Measurements from ENCODE around the gene BIN1.

The BIN1 gene

DNA sequence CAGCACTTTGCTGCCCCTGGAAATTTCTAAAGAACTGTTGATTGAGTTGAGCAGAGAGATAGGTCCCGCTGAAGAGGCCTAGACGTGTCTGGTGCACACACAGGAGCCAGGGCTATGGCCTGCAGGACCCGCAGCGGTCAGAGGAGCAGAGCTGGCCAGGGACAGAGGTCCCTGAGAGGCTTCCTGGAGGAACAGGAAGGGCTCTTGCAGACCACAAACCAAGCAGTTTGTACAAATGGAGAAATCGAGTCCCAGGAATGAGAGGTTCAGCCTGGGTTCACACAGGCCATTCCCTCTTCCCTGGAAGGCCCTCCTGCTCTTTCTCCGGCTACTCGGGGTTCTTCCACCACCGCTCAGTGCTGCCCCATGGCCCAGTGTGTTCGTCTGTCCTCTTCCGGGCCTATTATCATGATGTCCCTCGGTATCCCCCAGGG lies 1.2 kb upstream of the BIN1 start:
- DNase-seq (ENCODE audit: extremely low read depth, low read depth), result no peak
- TF ChIP-seq, protein P1, sequence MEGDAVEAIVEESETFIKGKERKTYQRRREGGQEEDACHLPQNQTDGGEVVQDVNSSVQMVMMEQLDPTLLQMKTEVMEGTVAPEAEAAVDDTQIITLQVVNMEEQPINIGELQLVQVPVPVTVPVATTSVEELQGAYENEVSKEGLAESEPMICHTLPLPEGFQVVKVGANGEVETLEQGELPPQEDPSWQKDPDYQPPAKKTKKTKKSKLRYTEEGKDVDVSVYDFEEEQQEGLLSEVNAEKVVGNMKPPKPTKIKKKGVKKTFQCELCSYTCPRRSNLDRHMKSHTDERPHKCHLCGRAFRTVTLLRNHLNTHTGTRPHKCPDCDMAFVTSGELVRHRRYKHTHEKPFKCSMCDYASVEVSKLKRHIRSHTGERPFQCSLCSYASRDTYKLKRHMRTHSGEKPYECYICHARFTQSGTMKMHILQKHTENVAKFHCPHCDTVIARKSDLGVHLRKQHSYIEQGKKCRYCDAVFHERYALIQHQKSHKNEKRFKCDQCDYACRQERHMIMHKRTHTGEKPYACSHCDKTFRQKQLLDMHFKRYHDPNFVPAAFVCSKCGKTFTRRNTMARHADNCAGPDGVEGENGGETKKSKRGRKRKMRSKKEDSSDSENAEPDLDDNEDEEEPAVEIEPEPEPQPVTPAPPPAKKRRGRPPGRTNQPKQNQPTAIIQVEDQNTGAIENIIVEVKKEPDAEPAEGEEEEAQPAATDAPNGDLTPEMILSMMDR (IDR thresholded peaks at IDR 0.05; ENCODE audit: low read depth, low read length), result no peak

GRCh38 chr2:127107622-127107999 lies 657 bp upstream of the BIN1 start:
- DNase-seq (ENCODE audit: extremely low read depth, low read depth), result no peak
- TF ChIP-seq, protein P1 (IDR thresholded peaks at IDR 0.05; ENCODE audit: low read depth, low read length), result no peak

- TF ChIP-seq, protein P1 (IDR thresholded peaks at IDR 0.05; ENCODE audit: low read depth, low read length), result no peak
- DNase-seq (ENCODE audit: extremely low read depth, low read depth), result no peak
These were observed 430 bp downstream of the BIN1 start for GRCh38 chr2:127106457-127106990.

DNA sequence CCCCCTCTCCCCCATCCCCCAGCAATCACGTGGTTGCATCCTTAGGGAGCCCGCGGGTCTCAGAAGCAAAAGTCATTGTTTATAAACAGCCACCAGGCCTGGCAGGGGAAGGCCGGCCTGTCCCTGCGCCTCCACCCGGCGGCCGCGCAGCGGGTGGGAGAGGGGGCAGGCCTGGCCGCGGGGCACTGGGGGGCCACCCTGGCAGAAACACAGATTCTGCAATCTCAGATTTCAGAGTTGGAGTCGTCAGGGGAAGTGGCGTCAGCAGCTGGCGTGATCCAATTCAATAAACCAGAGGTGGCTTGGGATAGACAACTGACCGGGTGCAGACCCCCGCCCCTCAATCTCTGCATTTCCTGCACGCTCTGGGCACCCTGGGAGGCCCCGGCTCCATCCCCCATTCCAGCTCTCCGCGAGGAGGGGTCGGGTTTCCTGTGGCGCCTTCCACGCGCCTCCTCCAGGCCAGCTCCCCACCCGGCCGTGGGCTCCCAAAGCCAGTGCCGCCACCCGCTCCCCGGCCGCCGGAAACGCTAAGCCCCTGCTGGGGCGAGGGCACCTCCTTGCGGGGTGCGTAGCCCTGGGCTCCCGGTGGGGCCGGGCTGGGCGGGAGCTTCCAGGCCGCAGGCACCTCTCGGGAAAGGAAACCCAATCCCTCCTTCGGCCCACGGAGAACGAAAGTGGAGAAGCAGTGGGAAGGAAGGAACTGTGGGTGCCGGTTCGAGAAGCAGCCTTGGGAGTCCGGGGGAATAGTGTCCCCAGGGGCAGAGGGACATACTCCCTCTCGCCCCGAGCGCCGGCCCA lies 1.1 kb downstream of the BIN1 start:
- TF ChIP-seq, protein P1 (IDR thresholded peaks at IDR 0.05; ENCODE audit: low read depth, low read length), result no peak; the same call in 1 of the 2 replicates

GRCh38 chr2:127104881-127105655 lies 1.9 kb downstream of the BIN1 start:
- TF ChIP-seq, protein P1 (IDR thresholded peaks at IDR 0.05; ENCODE audit: low read depth, low read length), result no peak
- DNase-seq (ENCODE audit: extremely low read depth, low read depth), result no peak

More for the DNA sequence above, 1.1 kb downstream of the BIN1 start:
- DNase-seq (ENCODE audit: extremely low read depth, low read depth), result no peak

- DNase-seq (ENCODE audit: extremely low read depth, low read depth), result no peak
- TF ChIP-seq, protein P1 (IDR thresholded peaks at IDR 0.05; ENCODE audit: low read depth, low read length), result no peak
These were observed 2.7 kb downstream of the BIN1 start for GRCh38 chr2:127104166-127104660.
